ENCODE results near the gene DVL1. TPM values are rescaled to one million over a fixed set of nuclear protein-coding genes. Genes with fewer than 3 reads are reported as not detected.

Gene DVL1
- total and polyA plus RNA-seq, 2 of the 13 experiments (the other 11 are each of a cell fraction or from before 2014, with no cell fraction given), result 30.8 to 60.4 TPM

DNA sequence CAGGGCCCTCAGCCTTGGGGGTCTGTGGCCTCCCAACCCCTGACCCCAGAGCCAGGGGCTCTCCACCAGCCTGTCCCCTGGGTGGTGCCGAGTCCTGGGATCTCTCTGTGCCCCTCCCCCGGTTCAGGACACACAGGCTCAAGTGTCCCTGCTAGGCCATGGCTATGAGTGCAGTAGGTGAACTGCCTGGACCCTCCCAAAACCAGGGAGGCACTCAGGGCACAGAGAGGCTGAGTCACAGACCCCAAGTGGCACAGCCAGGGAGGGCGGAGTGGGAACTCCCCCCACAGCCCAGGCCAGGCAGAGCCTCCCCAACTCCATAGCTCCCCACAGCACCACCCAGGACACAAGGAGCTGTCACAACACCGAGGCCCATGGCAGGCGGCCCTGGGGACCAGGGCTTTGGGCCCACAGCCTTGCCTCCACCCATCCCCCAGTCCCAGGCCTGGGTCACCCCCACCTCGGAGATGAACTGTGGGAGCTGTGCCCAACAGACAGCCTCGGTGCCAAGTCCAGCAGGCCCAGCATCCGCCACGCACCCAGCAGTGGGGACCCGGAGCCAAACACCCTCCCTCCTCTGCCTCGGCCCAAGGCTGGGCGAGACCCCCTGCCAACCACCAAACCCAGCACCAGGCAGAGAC is 3.2 kb downstream of the DVL1 start:
- H3K27ac ChIP-seq (ENCODE audit: extremely low read length, insufficient read depth, low read length), result no peak overlapping the region
- no peak overlapping the region for H2AFZ ChIP-seq (ENCODE audit: low read length)
- no peak for DNase-seq (ENCODE audit: low spot score)
- ATAC-seq, result no peak
- ChIA-PET CTCF (ENCODE audit: low intra/inter-chr PET ratio, low total read pairs) (interaction anchor here (2.5 kb wide), 1 partner anchor 26 kb away, joined by 11 read pairs; no protein-coding TSS in a partner anchor), POLR2A (interaction anchor here (0.9 to 1.4 kb wide), 3 partner anchors 11 to 30 kb away, joined by 4 to 5 read pairs (median 5); partner anchors contain the start of gene AURKAIP1)
- no peaks in the 10 kb centered on the region for H3K27me3 ChIP-seq (ENCODE audit: control insufficient read depth in 1 of 2, insufficient read depth in 2 of 2, low read length in 2 of 2)
- intact Hi-C loops (cut with micrococcal nuclease; ENCODE audit: unreplicated experiment) (loop anchor here (2.0 kb wide), 1 partner anchor 21 kb away; the partner anchor contains the start of genes CPTP and INTS11), in situ Hi-C loops (cut with HindIII; ENCODE audit: extremely low pct_ligation_motif_present, low pct_unique_long_range_greater_than_20kb) (no loop called here)
- 82% methylated on average over 7 of the region's 12 CpGs for WGBS (ENCODE audit: low lambda C conversion rate)
- H3K36me3 ChIP-seq (replicated peaks in 1 of 2; ENCODE audit: control insufficient read depth in 1 of 2, insufficient read depth in 2 of 2, low read length in 2 of 2), result peaks cover 3 to 9% of the 10 kb centered on the region in 2 experiments
- peak overlapping the region; percentile 22; the same call in 1 of the 2 replicates for H3K9ac ChIP-seq (ENCODE audit: insufficient read depth, low read depth, low read length)
- peaks cover 29% of the 10 kb centered on the region; the same call in 1 of the 2 replicates for H4K20me1 ChIP-seq (ENCODE audit: insufficient read depth, low read length)
- FAIRE-seq, result no peak
- peak overlapping the region; percentile 91 for H3K4me2 ChIP-seq (ENCODE audit: low read depth, low read length)
- BruUV-seq (replicated peaks), result no TSS peak
- H3K4me1 ChIP-seq (ENCODE audit: insufficient read depth, low read length), result peaks cover 42% of the 10 kb centered on the region
- peak overlapping the region in 1 of 3 experiments; percentile 89; a peak in 1 of 6 replicates for H3K4me3 ChIP-seq (replicated peaks in 1 of 3; ENCODE audit: insufficient read depth in 1 of 3, low read depth in 2 of 3, low read length in 3 of 3)
- no peaks in the 10 kb centered on the region for H3K9me3 ChIP-seq (ENCODE audit: low read length)
- H3K79me2 ChIP-seq (ENCODE audit: insufficient read depth, low read length), result peaks cover 48% of the 10 kb centered on the region
- TF ChIP-seq SNAPC2 (CRISPR knock-in tag; IDR thresholded peaks at IDR 0.05) (no peak), PHF20 (CRISPR knock-in tag; IDR thresholded peaks at IDR 0.05) (no peak), ZNF468 (CRISPR knock-in tag; IDR thresholded peaks at IDR 0.05) (no peak), ZNF614 (CRISPR knock-in tag; IDR thresholded peaks at IDR 0.05; ENCODE audit: borderline replicate concordance) (no peak), ZFP36L2 (CRISPR knock-in tag; IDR thresholded peaks at IDR 0.05) (no peak), EHMT2 (IDR thresholded peaks at IDR 0.05; ENCODE audit: borderline replicate concordance, low read depth, low read length) (no peak), NR1H2 (CRISPR knock-in tag; IDR thresholded peaks at IDR 0.05; ENCODE audit: borderline replicate concordance, low read depth) (0 out of 2 replicates have a peak, but pooled peaks have one; percentile 33), KLF15 (CRISPR knock-in tag; IDR thresholded peaks at IDR 0.05; ENCODE audit: borderline replicate concordance) (no peak), POLR2AphosphoS5 (IDR thresholded peaks at IDR 0.05; ENCODE audit: low read depth, low read length) (no peak), RXRA (CRISPR knock-in tag; IDR thresholded peaks at IDR 0.05) (no peak), ZNF260 (CRISPR knock-in tag; IDR thresholded peaks at IDR 0.05; ENCODE audit: borderline replicate concordance, low read depth) (no peak), KMT2B (CRISPR knock-in tag; IDR thresholded peaks at IDR 0.05) (no peak), GLI4 (CRISPR knock-in tag; IDR thresholded peaks at IDR 0.05; ENCODE audit: borderline replicate concordance) (no peak), ZNF441 (CRISPR knock-in tag; IDR thresholded peaks at IDR 0.05; ENCODE audit: borderline replicate concordance) (no peak), SALL2 (CRISPR knock-in tag; IDR thresholded peaks at IDR 0.05) (no peak), HNRNPL (IDR thresholded peaks at IDR 0.05; ENCODE audit: low read depth, low read length) (0 out of 2 replicates have a peak, but pooled peaks have one; percentile 7), HOXA5 (CRISPR knock-in tag; IDR thresholded peaks at IDR 0.05) (no peak), ZNF768 (CRISPR knock-in tag; IDR thresholded peaks at IDR 0.05) (peak; percentile 96), ZNF230 (CRISPR knock-in tag; IDR thresholded peaks at IDR 0.05) (no peak), ETV6 (CRISPR knock-in tag; conservative IDR thresholded peaks at IDR 0.05) (no peak), RBM22 (optimal IDR thresholded peaks at IDR 0.05; ENCODE audit: low read length) (peak; percentile 28), AGO2 (optimal IDR thresholded peaks at IDR 0.05; ENCODE audit: low read depth, low read length) (peak; percentile 10), SMYD3 (CRISPR knock-in tag; IDR thresholded peaks at IDR 0.05) (no peak)
- TF ChIP-seq, protein P1, sequence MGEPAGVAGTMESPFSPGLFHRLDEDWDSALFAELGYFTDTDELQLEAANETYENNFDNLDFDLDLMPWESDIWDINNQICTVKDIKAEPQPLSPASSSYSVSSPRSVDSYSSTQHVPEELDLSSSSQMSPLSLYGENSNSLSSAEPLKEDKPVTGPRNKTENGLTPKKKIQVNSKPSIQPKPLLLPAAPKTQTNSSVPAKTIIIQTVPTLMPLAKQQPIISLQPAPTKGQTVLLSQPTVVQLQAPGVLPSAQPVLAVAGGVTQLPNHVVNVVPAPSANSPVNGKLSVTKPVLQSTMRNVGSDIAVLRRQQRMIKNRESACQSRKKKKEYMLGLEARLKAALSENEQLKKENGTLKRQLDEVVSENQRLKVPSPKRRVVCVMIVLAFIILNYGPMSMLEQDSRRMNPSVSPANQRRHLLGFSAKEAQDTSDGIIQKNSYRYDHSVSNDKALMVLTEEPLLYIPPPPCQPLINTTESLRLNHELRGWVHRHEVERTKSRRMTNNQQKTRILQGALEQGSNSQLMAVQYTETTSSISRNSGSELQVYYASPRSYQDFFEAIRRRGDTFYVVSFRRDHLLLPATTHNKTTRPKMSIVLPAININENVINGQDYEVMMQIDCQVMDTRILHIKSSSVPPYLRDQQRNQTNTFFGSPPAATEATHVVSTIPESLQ (CRISPR knock-in tag; conservative IDR thresholded peaks at IDR 0.05), result no peak
- TF ChIP-seq, protein P2, sequence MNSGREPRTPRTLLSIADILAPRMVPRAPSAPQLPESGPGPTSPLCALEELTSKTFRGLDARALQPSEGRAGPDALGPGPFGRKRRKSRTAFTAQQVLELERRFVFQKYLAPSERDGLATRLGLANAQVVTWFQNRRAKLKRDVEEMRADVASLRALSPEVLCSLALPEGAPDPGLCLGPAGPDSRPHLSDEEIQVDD (CRISPR knock-in tag; IDR thresholded peaks at IDR 0.05; ENCODE audit: borderline replicate concordance), result no peak

Data from HepG2 (cell line).